ENCODE measurements around the gene MARVELD1. TPM values are rescaled to one million over a fixed set of nuclear protein-coding genes. Genes with fewer than 3 reads are reported as not detected.
A peak's percentile ranks its signal among the peaks of the same experiment; 100 is the strongest.

Gene MARVELD1
- total RNA-seq, 1 donor from 2014 or later = 37.2 TPM

DNA sequence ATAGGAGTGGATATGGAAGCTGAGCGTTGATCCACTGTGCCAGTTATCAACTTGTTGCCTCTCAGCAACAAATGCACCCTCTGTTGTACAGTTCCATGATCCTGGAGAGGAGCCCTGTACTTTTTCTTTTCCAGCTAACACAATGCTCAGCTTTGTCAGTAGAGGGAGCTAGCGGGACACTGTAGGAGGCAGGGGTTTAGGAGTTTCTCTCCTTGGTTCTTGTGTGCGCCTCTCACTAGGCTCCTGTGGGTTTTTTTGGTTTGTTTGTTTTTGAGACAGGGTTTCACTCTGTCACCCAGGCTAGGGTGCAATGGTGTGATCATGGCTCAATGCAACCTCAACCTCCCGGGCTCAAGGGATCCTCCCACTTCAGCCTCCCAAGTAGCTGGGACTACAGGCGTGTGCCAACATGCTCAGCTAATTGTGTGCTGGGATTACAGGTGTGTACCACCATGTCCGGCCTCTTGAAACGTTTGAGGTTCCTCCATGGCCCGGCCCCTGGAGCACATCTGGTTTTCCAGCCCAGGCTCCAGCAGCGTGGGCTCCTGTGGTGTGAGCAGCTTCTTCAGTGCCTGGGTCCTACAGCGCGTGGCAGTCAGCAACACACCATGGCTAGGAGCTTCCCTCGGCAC is 12.0 kb upstream of the MARVELD1 start:
- TF ChIP-seq CTCF (IDR thresholded peaks at IDR 0.05; ENCODE audit: insufficient read depth, low read length, poor library complexity, severe bottlenecking) = peak; percentile 95
- Histone ChIP-seq H3K27me3 (ENCODE audit: control insufficient read depth, insufficient read depth, low read length) (no peaks in the 10 kb centered on the region), H3K36me3 (ENCODE audit: control insufficient read depth, insufficient read depth, low read length) (no peaks in the 10 kb centered on the region), H3K4me3 (ENCODE audit: low read depth, low read length) (no peak overlapping the region)
- no peak for DNase-seq (ENCODE audit: low read depth)

DNA sequence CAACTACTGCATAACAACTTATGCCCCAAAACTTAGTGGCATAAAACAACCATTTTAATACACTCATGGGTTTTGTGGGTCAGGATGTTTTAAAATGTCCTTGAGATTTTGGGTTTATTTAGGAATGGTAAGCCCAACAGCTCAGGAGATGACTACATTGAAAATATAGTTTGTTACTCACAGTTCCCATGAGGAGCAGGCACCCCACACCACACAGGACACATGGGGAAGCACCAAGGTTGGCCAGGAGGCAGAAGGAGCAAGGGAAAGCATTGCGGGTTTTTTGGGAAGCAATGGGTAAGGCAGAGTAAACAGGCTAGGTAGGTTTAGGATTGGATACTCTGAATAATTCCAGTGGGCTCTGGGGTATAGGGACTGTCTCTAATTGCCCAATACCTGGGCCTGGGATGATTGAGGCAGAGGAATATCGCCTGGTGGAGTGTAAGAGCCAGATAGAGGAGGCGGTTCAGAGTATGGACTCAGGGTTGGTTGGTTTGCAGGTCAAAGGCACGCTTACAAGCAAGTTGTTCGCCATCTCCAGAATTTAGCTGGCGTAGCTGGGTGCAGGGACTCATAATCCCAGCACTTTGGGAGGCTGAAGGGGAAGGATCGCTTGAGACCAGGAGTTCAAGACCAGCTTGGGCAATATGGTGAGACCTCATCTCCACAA is 10.0 kb upstream of the MARVELD1 start:
- no peak for DNase-seq (ENCODE audit: low read depth)
- TF ChIP-seq CTCF (IDR thresholded peaks at IDR 0.05; ENCODE audit: insufficient read depth, low read length, poor library complexity, severe bottlenecking) = no peak
- Histone ChIP-seq H3K27me3 (ENCODE audit: control insufficient read depth, insufficient read depth, low read length) (no peaks in the 10 kb centered on the region), H3K4me3 (ENCODE audit: low read depth, low read length) (no peak overlapping the region), H3K36me3 (ENCODE audit: control insufficient read depth, insufficient read depth, low read length) (no peaks in the 10 kb centered on the region)

- TF ChIP-seq CTCF (IDR thresholded peaks at IDR 0.05; ENCODE audit: insufficient read depth, low read length, poor library complexity, severe bottlenecking) = no peak
- Histone ChIP-seq H3K27me3 (ENCODE audit: control insufficient read depth, insufficient read depth, low read length) (no peaks in the 10 kb centered on the region), H3K36me3 (ENCODE audit: control insufficient read depth, insufficient read depth, low read length) (no peaks in the 10 kb centered on the region), H3K4me3 (ENCODE audit: low read depth, low read length) (no peak overlapping the region)
- no peak for DNase-seq (ENCODE audit: low read depth)
Measured at GRCh38 chr10:97704341-97704740, 9.2 kb upstream of the MARVELD1 start.

- H3K36me3 ChIP-seq (ENCODE audit: control insufficient read depth, insufficient read depth, low read length) = no peaks in the 10 kb centered on the region
- DNase-seq (ENCODE audit: low read depth) = no peak
- no peaks in the 10 kb centered on the region for H3K27me3 ChIP-seq (ENCODE audit: control insufficient read depth, insufficient read depth, low read length)
- TF ChIP-seq CTCF (IDR thresholded peaks at IDR 0.05; ENCODE audit: insufficient read depth, low read length, poor library complexity, severe bottlenecking) = no peak
- no peak overlapping the region for H3K4me3 ChIP-seq (ENCODE audit: low read depth, low read length)
Measured at GRCh38 chr10:97705006-97705670, 8.4 kb upstream of the MARVELD1 start.

DNA sequence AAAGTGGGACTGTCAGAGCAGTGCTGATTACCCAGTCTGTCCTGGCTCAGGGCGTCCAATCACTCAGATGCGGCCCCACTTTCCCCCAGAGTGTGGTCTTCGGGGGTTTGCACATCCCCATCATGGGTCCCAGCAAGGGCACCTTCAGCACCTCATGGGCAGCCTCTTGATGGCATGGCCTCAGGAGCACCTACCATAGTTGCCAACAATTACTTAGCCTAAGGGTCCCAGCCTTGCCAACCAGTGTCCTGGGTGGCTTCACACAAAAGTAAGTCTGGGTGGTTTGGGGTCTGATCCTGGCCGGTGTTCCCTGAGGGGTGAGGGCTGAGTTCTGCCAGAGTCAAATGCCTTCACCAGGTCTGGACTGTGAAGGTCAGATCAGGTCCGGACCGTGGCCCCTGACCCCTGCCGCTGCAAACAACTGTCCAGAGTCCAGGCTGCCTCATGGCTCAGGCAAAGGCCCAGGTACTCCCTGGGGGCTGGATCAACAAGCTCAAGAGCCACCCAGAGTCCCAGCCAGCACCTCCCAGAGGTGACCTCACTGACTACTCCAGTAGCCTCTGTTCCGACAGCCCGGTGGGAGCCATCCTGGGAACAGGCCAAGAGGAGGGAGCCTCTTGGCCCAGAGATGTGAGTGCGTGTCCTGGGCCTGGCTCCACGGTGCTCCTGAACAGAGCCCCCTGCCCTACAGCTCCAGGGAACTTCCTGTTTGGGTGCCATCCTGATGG is 6.2 kb upstream of the MARVELD1 start:
- Histone ChIP-seq H3K27me3 (ENCODE audit: control insufficient read depth, insufficient read depth, low read length) (no peaks in the 10 kb centered on the region), H3K4me3 (ENCODE audit: low read depth, low read length) (no peak overlapping the region), H3K36me3 (ENCODE audit: control insufficient read depth, insufficient read depth, low read length) (no peaks in the 10 kb centered on the region)
- no peak for DNase-seq (ENCODE audit: low read depth)
- TF ChIP-seq CTCF (IDR thresholded peaks at IDR 0.05; ENCODE audit: insufficient read depth, low read length, poor library complexity, severe bottlenecking) = no peak
